NK-92 (cell line): ENCODE measurements around the gene PCDHGB4.
"Not testable (repeated sequence)": the region's sequence is repeated elsewhere in the genome, so short reads cannot be mapped to it uniquely, and the experiment has no call there.

Experiments
- DNase-seq: peaks from one replicate; lab custom pipeline; 2025; ENCODE audit not compliant: unreplicated experiment; lab: John Stamatoyannopoulos, UW

Gene PCDHGB4

GRCh38 chr5:141387557-141388311 lies at the start of gene PCDHGB4:
PCDHGB4 (plus strand) TSS chr5:141387698; CDS start chr5:141387885, 187 bp downstream.
- DNase-seq = not testable (repeated sequence)

- no peak for DNase-seq
Measured at GRCh38 chr5:141338538-141339306, 48.8 kb upstream of the PCDHGB4 start, which contains the start of gene PCDHGA2. PCDHGA2 (plus strand) TSS chr5:141338760.

GRCh38 chr5:141340781-141341354 lies 46.6 kb upstream of the PCDHGB4 start:
- DNase-seq = not testable (repeated sequence)

- DNase-seq = no peak
Measured at GRCh38 chr5:141342773-141343172, 44.7 kb upstream of the PCDHGB4 start.

GRCh38 chr5:141343242-141343952 lies 44.1 kb upstream of the PCDHGB4 start, which contains the start of gene PCDHGA3:
PCDHGA3 (plus strand) TSS chr5:141343829; CDS start chr5:141344034, 205 bp downstream.
- DNase-seq = no peak

GRCh38 chr5:141343953-141344463 lies 43.5 kb upstream of the PCDHGB4 start:
- DNase-seq = no peak

- DNase-seq = no peak
Measured at GRCh38 chr5:141345327-141345726, 42.2 kb upstream of the PCDHGB4 start.

GRCh38 chr5:141346017-141346416 lies 41.5 kb upstream of the PCDHGB4 start:
- DNase-seq = not testable (repeated sequence)

GRCh38 chr5:141349917-141350619 lies 37.4 kb upstream of the PCDHGB4 start, which contains the start of gene PCDHGB1:
PCDHGB1 (plus strand) TSS chr5:141350099; CDS start chr5:141350261, 162 bp downstream.
- DNase-seq = no peak

GRCh38 chr5:141351591-141351990 lies 35.9 kb upstream of the PCDHGB4 start:
- no peak for DNase-seq

GRCh38 chr5:141354900-141355469 lies 32.5 kb upstream of the PCDHGB4 start, which contains the start of gene PCDHGA4:
PCDHGA4 (plus strand) TSS chr5:141355021; CDS start chr5:141355108, 87 bp downstream.
- DNase-seq = no peak

GRCh38 chr5:141355641-141356040 lies 31.9 kb upstream of the PCDHGB4 start:
- DNase-seq = no peak

- DNase-seq = no peak
Measured at GRCh38 chr5:141356133-141356532, 31.4 kb upstream of the PCDHGB4 start.

GRCh38 chr5:141356950-141357349 lies 30.5 kb upstream of the PCDHGB4 start:
- DNase-seq = no peak

- no peak for DNase-seq
Measured at GRCh38 chr5:141359790-141360426, 27.6 kb upstream of the PCDHGB4 start, which contains the start of gene PCDHGB2. PCDHGB2 (plus strand) TSS chr5:141359994; CDS start chr5:141360136, 142 bp downstream.

- no peak for DNase-seq
Measured at GRCh38 chr5:141360685-141361084, 26.8 kb upstream of the PCDHGB4 start.

- no peak for DNase-seq
Measured at GRCh38 chr5:141362719-141363118, 24.8 kb upstream of the PCDHGB4 start.

GRCh38 chr5:141363952-141364660 lies 23.4 kb upstream of the PCDHGB4 start, which contains the start of gene PCDHGA5:
PCDHGA5 (plus strand) TSS chr5:141364162; CDS start chr5:141364331, 169 bp downstream.
- DNase-seq = no peak
